ENCODE data around the gene FARS2. TPM values are rescaled to one million over a fixed set of nuclear protein-coding genes. Genes with fewer than 3 reads are reported as not detected.
A peak's percentile ranks its signal among the peaks of the same experiment; 100 is the strongest.

FARS2 gene
- total and polyA plus RNA-seq, 11 donors, result 11.4 to 24.6 (median 20.5) TPM

DNA sequence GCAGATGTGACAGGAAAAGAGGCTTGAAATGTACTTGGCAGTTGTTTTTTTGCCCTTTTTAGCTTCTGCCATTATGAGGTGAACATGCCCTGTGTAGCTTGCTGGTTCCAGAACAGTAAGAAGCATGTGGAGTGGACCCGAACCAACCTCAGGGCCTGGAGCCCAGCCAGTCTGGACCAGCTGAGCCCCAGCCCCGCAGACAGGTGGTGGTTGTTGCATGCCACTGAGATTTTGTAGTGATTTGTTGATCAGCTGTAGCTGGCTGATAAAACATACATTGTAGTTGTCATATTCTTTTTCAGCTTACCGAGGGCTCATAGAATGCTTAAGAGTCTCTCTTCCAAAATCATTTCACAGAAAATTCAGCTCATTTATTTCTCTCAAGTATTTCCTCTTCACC is 182.2 kb downstream of the FARS2 start:
- peaks cover 0 to 16% (median 8%) of the 10 kb centered on the region in 12 donors for H3K4me1 ChIP-seq
- H3K36me3 ChIP-seq, result no peaks in the 10 kb centered on the region
- no peaks in the 10 kb centered on the region for H3K27me3 ChIP-seq
- 62 to 66% (median 64%) methylated on average over 3 of the region's 3 CpGs for WGBS, 4 donors
- DNase-seq (no peak), ATAC-seq (peak in 1 of 4 donors; percentile 20)
- H3K4me3 ChIP-seq, result no peak overlapping the region
- TF ChIP-seq, protein P1, sequence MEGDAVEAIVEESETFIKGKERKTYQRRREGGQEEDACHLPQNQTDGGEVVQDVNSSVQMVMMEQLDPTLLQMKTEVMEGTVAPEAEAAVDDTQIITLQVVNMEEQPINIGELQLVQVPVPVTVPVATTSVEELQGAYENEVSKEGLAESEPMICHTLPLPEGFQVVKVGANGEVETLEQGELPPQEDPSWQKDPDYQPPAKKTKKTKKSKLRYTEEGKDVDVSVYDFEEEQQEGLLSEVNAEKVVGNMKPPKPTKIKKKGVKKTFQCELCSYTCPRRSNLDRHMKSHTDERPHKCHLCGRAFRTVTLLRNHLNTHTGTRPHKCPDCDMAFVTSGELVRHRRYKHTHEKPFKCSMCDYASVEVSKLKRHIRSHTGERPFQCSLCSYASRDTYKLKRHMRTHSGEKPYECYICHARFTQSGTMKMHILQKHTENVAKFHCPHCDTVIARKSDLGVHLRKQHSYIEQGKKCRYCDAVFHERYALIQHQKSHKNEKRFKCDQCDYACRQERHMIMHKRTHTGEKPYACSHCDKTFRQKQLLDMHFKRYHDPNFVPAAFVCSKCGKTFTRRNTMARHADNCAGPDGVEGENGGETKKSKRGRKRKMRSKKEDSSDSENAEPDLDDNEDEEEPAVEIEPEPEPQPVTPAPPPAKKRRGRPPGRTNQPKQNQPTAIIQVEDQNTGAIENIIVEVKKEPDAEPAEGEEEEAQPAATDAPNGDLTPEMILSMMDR (IDR thresholded peaks at IDR 0.05), result no peak
- no peak for TF ChIP-seq POLR2A (IDR thresholded peaks at IDR 0.05)
- no peak overlapping the region for H3K27ac ChIP-seq
- intact Hi-C loops (cut with DNase I), result no loop called here
- H3K9me3 ChIP-seq, result no peaks in the 10 kb centered on the region

DNA sequence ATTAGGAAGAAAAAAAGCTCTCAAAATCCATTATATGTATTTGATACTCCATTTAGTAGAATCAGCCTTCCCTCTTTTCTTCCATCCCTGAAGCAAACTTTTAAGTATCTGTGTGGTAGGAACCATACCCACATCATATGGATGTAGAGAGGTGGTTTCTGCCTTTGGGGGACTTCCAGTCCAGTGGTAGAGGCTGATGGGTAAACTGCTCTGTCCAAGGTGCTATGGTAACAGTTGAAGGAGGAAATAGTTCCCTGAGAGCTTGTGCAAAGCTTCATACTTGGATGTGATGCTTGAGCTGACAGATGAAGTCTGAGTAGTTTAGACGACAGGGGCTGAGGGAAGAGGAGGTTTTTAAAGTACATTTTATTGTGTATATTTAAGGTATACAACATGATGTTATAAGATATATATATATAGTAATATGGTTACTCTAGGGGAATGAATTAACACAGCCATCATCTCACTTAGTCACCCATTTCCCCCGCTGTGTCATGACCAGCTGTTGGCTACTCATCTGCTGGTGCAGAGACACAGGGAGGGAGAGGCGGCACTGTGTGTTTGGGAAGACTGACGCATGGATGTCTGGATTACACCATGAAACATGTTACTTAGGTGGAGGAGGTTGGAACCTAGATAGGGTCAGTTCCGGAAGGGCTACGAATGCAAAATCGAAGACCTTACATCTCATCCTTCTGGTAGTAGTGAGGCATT is 185.2 kb downstream of the FARS2 start:
- Histone ChIP-seq H3K27ac (no peak overlapping the region), H3K36me3 (no peaks in the 10 kb centered on the region), H3K9me3 (no peaks in the 10 kb centered on the region), H3K4me1 (peaks cover 0 to 16% (median 8%) of the 10 kb centered on the region in 12 donors), H3K27me3 (no peaks in the 10 kb centered on the region), H3K4me3 (no peak overlapping the region)
- DNase-seq, result no peak
- ATAC-seq, result no peak
- intact Hi-C loops (cut with DNase I), result no loop called here
- TF ChIP-seq POLR2A (IDR thresholded peaks at IDR 0.05), result no peak
- TF ChIP-seq, protein P1 (IDR thresholded peaks at IDR 0.05), result no peak
- WGBS, 4 donors, result 94 to 96% (median 96%) methylated on average over 7 of the region's 7 CpGs

DNA sequence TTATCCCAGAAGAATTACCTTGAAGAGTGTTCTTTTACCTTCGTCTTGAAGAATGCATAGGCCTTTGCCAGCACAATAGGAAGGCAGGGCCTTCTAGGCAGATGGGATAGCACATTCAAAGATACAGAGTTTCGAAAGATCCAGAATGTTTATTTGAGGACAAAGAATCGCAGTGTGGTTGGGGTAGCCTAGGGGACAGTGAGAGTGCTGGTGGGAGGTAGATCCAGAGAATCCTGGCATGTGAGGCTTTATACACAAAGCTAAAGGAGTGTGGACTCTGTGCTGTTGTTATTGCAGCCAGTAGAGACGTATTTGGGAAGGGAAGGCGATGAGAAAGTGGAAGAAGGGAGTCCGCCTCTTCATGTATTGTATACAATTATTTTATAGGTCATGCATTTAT is 186.6 kb downstream of the FARS2 start:
- 95 to 98% (median 96%) methylated on average over 6 of the region's 6 CpGs for WGBS, 4 donors
- TF ChIP-seq, protein P1 (IDR thresholded peaks at IDR 0.05), result no peak
- TF ChIP-seq POLR2A (IDR thresholded peaks at IDR 0.05), result no peak

DNA sequence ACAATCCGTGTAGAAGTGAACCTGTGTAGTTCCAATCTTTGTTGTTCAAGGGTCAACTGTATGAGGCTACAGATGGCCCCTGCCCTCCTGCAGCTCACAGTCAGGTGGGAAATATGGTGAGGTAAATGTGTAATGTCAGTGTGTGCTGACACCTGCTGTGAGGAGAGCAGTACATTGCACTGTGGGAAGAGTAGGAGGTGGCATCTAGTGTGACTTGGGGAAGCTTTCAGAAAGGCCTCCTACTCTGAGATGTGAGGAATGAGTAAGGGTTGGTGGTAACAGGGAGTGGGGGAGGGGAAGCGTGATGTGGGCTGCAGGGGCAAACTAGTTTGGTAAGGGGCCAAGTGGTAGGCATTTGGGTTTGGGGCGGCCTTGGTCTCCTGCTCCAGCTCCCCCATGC is 188.8 kb downstream of the FARS2 start:
- Histone ChIP-seq H3K27me3 (no peaks in the 10 kb centered on the region), H3K9me3 (no peaks in the 10 kb centered on the region), H3K4me3 (no peak overlapping the region), H3K36me3 (no peaks in the 10 kb centered on the region), H3K27ac (no peak overlapping the region), H3K4me1 (no peaks in the 10 kb centered on the region)
- ATAC-seq, result no peak
- WGBS, 4 donors, result 94 to 99% (median 96%) methylated on average over 3 of the region's 3 CpGs
- TF ChIP-seq POLR2A (IDR thresholded peaks at IDR 0.05), result no peak
- TF ChIP-seq, protein P1 (IDR thresholded peaks at IDR 0.05), result no peak
- intact Hi-C loops (cut with DNase I), result no loop called here
- DNase-seq, result no peak

More for the DNA sequence above, 186.6 kb downstream of the FARS2 start:
- intact Hi-C loops (cut with DNase I), result no loop called here
- Histone ChIP-seq H3K27me3 (no peaks in the 10 kb centered on the region), H3K9me3 (no peaks in the 10 kb centered on the region), H3K27ac (no peak overlapping the region), H3K36me3 (no peaks in the 10 kb centered on the region), H3K4me3 (no peak overlapping the region), H3K4me1 (peaks cover 0 to 9% (median 7%) of the 10 kb centered on the region in 12 donors)
- ATAC-seq (no peak), DNase-seq (no peak)
